ENCODE results near the gene PEPD.

- TF ChIP-seq, protein P1, sequence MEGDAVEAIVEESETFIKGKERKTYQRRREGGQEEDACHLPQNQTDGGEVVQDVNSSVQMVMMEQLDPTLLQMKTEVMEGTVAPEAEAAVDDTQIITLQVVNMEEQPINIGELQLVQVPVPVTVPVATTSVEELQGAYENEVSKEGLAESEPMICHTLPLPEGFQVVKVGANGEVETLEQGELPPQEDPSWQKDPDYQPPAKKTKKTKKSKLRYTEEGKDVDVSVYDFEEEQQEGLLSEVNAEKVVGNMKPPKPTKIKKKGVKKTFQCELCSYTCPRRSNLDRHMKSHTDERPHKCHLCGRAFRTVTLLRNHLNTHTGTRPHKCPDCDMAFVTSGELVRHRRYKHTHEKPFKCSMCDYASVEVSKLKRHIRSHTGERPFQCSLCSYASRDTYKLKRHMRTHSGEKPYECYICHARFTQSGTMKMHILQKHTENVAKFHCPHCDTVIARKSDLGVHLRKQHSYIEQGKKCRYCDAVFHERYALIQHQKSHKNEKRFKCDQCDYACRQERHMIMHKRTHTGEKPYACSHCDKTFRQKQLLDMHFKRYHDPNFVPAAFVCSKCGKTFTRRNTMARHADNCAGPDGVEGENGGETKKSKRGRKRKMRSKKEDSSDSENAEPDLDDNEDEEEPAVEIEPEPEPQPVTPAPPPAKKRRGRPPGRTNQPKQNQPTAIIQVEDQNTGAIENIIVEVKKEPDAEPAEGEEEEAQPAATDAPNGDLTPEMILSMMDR (IDR thresholded peaks at IDR 0.05; ENCODE audit: extremely low read depth in 1 of 2, insufficient read depth in 1 of 2, low read depth in 1 of 2, low read length in 2 of 2) = no peak
- TF ChIP-seq MYC (IDR thresholded peaks at IDR 0.05; ENCODE audit: low read depth, low read length) = no peak
- no peak for TF ChIP-seq POLR2A (IDR thresholded peaks at IDR 0.05; ENCODE audit: low read depth, low read length)
Observed at GRCh38 chr19:33418871-33419787, 102.5 kb downstream of the PEPD start.
